SH-SY5Y (cell line): ENCODE measurements around the gene LRTM2.
A peak's percentile ranks its signal among the peaks of the same experiment; 100 is the strongest.

ENCODE experiments used
- GATA2 ChIP-seq: IDR thresholded peaks from 2 replicates; pipeline ENCODE4 v1.6.1; 2011; ENCODE audit warnings: mild to moderate bottlenecking, low read depth, low read length
- GATA3 ChIP-seq: IDR thresholded peaks from 2 replicates; pipeline ENCODE4 v1.6.1; 2011; ENCODE audit warnings: low read depth, mild to moderate bottlenecking, low read length, moderate library complexity

The LRTM2 gene

DNA sequence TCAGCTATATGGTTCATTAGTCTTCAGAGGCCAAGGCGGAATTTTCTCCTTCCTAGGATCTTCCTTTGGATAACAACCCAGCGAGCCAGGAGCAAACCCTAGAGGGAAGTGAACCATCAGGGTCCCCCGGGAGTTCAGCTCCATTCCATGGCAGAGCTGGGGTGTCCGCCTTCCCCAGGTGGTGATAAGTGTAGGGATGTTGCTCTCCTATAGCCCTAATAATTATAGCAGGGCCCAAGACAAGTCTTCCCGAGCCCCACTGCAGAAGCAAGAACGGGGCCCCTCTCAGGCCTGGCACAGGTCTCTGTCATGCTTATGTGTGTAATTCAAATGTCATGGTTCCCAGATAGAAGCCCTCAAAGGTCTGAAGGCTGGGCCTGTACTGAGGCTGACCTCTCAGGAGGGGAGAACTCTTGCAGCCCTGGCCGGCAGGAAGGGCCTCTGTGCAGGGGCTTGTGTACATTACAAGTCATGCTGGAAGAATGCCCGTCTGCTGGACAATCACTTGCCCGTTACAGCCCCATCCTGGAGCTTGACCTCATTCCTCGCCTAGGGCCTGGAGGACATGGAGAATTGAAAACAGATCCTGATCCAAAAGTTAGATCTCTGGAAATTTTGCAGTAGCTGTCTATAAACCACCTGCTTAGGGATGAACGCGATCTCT is 17.3 kb downstream of the LRTM2 start:
- TF ChIP-seq GATA3 (no peak), GATA2 (peak; percentile 74)

DNA sequence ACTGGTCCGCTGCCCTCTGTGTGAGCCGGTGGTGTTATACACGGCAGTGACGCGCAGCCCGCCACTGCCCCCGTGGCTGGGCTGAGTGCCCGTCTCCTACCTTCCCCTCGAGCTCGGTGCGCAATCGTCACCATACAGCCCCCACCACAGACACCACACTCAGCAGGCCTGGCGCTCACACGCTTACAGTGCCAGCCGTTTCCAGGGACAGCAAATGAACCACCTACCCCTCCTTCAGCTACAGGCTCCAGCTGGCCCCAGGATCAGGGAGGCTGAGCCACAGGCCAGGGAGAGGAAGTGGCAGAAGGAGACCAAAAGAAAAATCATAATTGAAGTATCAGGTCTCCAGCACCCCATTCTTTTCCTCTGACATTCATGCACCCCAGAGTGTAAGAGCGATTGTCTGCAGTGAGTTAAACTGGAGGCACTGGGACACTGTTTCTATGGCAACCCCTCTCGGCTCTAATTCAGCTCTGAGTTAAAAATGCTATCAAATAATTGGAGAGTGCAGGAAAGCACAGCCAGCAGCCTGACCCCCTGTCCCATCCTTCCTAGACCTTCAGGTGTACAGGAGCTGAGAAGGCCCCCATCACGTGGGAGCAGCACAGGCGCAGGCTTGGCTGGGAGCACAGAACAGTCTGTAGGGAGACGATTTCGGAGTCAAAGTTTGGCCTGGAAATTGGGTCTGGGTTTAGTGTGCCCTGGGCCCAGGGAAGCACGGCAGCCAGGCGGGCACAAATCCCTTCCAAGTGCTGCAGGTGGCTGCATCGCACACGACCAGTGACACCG is 18.0 kb downstream of the LRTM2 start:
- no peak for TF ChIP-seq GATA3
- TF ChIP-seq GATA2 = no peak

DNA sequence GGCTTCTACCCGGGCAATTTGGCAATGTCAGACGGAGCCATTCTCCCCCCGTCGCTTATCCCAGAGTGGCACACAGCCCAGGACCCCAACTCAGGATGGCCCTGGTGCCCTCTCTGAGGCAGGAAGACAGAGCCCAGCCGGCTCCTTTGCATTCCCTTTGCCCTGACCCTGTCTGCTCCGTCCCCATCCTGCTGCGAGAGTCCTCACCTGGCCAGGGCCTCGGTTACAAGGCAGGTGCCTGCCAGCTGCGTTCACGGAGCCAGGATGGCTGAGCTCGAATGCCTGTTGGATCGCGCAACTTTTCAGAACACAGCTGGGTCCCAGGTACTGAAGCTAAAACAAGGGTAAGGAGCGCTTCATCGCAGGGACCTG is 18.6 kb downstream of the LRTM2 start:
- TF ChIP-seq GATA3 (no peak), GATA2 (no peak)

DNA sequence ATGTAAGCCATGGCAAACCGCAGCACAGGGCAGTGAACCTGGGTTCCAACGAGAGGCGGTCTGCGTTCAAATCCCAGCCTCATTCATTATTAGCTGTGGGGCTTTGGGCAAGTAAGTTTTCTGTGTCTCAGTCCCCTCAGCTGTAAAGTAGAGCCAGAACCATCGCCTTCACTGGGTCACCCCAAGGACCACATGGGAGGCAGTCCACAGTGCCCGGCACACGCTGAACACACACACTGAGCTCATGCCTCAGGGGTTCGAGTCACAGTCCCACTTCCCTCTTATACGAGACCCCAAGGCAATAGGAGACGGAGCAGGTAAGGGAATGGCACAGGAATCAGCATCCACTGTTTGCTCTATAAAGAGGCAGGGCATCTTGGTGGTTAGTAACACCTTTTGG is 19.1 kb downstream of the LRTM2 start:
- TF ChIP-seq GATA2 (no peak), GATA3 (no peak)

DNA sequence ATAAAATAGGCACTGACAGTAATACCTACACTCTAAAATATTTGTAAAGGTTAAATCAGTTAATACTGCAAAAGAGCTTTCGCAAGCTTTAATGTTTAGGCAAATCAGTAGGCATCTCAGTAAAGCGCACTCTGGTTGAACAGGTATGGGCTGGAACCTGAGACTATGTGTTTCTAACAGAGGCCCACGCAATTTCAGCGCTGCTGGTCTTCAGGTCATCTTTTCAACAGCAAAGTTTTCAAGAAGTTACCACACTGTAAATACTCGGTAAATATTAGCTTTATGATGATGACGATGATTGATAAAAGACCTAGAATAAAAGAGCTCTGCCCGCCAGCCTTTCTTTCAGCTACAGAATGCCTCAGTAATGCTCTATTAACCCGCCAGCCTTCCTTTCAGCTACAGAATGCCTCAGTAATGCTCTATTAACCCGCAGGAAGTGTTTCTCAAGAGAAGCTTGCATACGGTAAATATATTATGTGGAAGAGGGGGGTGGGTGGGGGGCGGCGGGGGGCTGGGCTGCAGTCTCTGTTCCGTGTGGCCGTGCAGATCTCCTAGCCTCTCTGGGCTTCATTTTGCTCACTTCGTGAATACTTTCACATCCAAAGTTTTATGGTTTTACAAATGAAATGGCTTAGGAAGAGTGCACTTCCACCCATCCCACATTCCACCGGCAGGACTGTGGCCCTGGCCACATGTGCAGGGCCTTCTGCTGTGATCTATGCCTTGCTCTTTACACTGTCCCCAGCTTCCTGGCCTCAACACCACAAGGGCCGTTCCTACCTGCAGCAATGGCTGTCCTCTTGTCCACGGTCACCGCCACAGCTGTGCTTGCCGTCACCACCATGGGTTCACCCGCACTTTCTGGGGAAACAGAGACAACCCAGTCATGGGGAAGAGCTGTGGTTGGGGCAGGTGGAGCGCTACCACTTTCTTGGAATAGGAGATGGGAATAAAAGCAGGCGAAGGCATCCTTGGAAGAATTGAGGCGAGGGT is 19.9 kb downstream of the LRTM2 start:
- TF ChIP-seq GATA3 = no peak
- TF ChIP-seq GATA2 = no peak

DNA sequence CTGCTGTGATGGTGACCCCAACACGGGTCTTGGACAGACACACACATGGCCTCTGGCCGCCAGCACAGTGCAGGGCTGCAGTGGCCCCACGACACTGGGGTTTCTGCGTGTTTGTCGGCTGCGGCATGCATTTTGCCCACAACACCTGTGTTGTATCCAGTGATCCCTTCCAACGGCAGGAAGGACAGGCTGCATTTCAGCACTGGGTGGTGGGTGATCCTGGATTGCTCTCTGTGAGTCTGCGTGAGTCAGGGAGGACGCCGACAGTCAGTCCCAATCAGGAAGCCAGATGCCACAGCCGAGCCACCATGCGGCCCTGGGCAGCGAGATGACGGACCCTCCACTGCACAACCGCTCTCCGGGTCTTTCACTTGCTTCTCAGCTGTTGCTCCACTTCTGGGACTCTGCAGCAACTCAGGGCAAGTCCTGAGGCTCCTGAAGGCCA is 20.6 kb downstream of the LRTM2 start:
- TF ChIP-seq GATA3 = no peak
- no peak for TF ChIP-seq GATA2

DNA sequence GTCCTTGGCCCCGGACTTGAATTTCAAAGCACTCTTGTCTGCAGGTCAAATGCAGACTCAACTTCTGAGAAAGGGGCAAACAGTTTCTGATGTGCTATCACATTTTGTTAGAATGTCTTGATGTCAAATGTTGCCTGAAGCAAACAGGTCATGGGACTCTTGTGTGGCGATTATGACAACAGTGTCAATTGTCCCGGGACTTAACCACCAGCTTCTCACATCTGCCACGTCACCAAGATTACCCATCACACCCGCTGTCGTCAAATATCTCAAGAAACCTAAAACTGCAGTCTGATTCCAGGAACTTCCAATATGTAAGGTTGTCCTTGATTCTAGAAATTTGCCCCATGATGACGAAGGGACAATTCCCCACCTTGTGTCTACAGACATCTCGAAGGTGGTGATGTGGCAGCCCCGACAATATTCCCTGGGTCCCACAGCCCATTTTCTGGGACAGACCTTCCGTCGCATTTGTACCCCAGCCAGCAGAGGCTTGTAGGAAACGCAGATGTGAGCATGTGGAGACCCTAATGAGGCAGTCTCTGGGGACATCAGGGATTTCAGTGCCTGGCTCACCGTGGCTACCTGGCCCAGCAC is 21.3 kb downstream of the LRTM2 start:
- TF ChIP-seq GATA2 (no peak), GATA3 (no peak)

DNA sequence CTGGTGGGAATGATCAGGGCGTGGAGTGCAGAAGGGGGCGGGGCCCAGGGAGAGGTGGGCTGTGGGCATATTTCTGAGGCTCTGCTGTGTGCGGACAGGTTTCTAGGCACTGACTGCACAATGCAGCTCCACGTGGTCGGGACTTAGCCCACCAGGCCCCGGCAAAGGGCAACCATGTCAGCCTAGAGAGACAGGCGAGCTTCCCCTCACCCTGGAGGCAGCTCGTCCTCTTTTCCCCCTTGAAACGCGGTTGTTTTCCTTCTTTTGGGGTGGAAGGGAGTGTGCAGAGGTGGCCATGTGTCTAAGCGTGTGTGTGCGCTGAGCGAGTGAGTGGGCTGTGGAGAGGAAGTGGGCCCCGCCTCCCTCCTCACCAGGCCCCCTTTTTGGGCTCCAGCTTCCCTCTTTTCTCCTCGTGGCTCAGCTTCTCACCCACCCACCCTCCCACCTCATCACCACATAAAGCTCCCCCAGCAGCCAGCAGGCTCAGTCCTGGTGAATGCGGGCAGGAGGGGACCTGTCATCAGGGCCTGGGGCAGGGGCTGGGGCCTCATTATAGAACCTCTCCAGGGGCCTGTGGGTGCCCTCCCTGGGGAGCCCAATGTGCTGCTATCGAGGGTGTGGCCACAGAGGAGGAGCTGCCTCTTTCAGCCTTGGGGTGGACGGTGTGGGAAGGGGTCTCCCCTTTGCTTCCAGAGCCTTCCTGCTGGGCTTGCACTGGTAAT is 22.0 kb downstream of the LRTM2 start:
- TF ChIP-seq GATA3 (no peak), GATA2 (no peak)

DNA sequence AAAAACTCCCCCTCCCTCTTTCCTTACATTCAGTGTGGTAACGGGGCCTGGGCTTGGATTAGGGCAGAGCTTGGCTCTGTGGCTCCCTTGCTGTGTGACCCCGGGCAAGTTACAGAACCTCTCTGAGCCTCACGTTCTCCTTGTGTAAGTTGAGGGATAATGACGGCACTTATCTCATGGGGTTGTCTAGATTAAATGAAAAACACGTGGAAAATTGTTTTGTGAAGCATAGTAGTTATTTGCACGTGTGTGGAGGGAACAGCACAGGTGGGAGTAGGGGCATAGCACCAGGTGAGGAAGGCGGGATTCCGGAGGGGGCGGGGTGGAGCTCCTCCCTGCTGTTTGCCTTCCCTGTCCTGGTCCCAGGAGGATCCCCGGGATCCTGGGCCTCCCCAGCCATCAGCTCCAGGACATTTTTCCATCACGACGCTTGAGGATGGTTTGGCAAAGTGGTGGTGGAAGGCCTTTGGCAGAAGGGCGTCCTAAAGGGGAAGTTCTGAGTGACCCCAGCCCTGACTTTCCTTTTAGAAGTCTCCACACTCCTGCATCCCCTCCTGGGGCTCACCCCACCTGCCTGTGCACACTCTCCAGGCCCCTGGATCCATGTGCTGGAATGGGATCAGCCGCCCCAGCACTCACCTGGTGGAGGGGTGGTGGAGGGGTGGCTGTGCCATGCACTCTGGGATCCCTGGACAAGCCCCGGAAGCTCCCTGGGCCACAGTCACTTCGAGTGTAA is 22.7 kb downstream of the LRTM2 start:
- TF ChIP-seq GATA3 = no peak
- TF ChIP-seq GATA2 = no peak

DNA sequence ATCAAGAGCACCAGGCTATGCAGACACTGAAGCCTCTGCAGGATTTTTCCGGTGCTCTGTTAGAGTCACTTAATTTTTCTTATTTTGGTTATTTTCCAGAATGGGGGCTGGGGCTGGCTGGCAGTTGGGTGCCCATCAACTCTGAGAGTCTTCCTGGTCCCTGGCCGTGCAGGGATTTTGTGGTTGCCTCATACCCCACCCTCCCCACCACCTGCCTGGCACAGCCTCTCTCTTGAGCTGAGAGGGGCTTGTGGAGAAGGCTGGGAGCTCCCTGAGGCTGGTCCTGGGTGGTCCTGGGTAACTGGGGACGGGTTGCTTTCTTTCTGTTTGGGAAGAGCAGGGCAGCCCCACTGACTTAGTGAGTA is 23.3 kb downstream of the LRTM2 start:
- TF ChIP-seq GATA3 = no peak
- TF ChIP-seq GATA2 = no peak

DNA sequence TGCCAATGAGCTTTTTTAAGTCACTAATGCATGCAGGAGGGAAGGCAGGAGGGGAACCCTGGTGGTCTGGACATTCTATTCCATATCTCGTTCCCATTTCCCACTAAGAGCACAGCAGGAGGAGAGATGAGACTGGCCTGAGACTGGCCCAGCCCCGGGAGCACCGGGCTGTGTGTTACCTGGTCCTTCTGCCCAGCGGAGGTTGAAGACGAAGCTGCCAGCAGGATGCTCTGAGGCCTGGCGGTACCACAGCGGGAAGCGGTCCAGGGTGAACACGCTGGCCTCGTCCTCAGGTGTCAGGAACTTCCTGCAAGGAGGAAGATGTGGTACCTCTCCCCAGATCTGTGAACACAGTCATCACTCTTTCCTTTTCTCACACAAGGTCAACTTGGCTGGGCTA is 23.9 kb downstream of the LRTM2 start:
- TF ChIP-seq GATA3 (no peak), GATA2 (no peak)

DNA sequence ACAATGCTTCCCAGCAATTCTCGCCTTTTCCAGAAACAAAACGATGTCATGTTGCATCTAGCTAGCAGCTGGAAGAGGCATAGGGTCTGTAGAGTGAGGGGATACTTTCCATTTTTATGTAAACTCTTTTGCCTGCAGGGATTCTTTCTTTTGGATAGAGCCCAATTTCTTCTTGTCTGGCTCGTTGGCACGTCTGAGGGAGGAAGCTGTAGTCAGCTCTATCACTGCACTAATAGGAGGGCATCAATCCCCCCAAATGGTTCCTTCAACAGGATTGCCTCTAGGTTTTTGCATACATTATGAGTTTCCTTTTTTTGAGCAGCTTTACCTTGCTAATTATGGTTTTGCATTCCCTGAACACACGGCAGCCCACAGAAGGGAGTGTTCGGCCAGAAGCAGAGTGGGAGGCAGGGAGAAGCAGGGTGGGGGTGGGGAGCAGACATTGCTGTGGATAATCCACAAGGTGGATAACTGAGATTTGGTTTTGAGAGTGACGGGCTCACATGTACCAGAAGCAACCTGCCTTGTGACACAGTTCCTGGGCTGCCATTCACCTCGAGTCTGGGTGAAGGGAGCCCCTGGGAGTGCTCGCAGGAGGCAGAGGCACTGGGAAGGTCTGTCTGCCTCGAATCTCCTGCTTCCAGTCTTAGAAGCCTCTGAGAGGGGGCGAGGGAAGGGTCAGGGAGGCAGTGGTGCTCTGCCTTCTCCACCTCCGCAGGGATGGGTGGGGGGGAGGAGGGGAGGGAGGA is 24.5 kb downstream of the LRTM2 start:
- TF ChIP-seq GATA3 (no peak), GATA2 (no peak)

DNA sequence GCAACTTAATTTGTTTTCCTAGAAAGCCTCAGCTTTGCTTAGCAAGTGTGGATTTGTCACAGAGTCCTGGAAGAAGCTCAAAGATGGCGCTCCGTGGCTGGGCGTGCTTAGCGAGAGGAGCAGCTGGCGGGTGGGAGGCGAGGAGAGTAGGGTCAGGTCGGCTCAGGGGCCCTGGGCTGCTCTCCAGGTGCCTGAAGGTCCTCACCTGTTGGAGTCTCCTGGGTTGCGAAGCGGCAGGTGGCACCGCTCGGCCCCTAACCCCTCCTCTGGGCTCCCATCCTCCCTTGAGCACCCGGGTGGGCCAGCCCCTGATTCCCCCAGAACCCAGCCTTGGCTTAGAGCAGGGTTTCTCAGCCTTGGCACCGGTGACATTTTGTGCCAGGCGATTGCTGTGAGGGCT is 25.1 kb downstream of the LRTM2 start:
- no peak for TF ChIP-seq GATA3
- TF ChIP-seq GATA2 = no peak
